ENCODE measurements around the gene CYB5R3. TPM values are rescaled to one million over a fixed set of nuclear protein-coding genes. Genes with fewer than 3 reads are reported as not detected.
"Not testable (repeated sequence)": the region's sequence is repeated elsewhere in the genome, so short reads cannot be mapped to it uniquely, and the experiment has no call there.

The CYB5R3 gene
- polyA plus RNA-seq, 4 donors = 70.0 to 174 (median 118) TPM

GRCh38 chr22:42619261-42620063 is 29.7 kb downstream of the CYB5R3 start:
- Histone ChIP-seq H3K4me1 (ENCODE audit: control insufficient read depth in 3 of 3, insufficient read depth in 2 of 3, low read depth in 1 of 3, low read length in 2 of 3) (peaks cover 0 to 24% (median 0%) of the 10 kb centered on the region in 3 donors), H3K27me3 (ENCODE audit: control insufficient read depth in 3 of 3, insufficient read depth in 3 of 3, low read length in 3 of 3) (no peaks in the 10 kb centered on the region), H3K27ac (ENCODE audit: low read depth in 1 of 3, low read length in 2 of 3) (no peak overlapping the region), H3K36me3 (ENCODE audit: control insufficient read depth in 3 of 3, insufficient read depth in 2 of 3, low read depth in 1 of 3, low read length in 3 of 3) (peaks cover 0 to 54% (median 6%) of the 10 kb centered on the region in 3 donors), H3K9me3 (ENCODE audit: control insufficient read depth in 2 of 2, insufficient read depth in 1 of 2, low read depth in 1 of 2, low read length in 1 of 2) (no peaks in the 10 kb centered on the region), H3K4me3 (ENCODE audit: low read depth in 1 of 3, low read length in 3 of 3) (no peak overlapping the region)
- FAIRE-seq (no peak), DNase-seq (no peak)
- WGBS, 3 donors = 92 to 94% (median 93%) methylated on average over 29 to 35 of the region's 35 CpGs

DNA sequence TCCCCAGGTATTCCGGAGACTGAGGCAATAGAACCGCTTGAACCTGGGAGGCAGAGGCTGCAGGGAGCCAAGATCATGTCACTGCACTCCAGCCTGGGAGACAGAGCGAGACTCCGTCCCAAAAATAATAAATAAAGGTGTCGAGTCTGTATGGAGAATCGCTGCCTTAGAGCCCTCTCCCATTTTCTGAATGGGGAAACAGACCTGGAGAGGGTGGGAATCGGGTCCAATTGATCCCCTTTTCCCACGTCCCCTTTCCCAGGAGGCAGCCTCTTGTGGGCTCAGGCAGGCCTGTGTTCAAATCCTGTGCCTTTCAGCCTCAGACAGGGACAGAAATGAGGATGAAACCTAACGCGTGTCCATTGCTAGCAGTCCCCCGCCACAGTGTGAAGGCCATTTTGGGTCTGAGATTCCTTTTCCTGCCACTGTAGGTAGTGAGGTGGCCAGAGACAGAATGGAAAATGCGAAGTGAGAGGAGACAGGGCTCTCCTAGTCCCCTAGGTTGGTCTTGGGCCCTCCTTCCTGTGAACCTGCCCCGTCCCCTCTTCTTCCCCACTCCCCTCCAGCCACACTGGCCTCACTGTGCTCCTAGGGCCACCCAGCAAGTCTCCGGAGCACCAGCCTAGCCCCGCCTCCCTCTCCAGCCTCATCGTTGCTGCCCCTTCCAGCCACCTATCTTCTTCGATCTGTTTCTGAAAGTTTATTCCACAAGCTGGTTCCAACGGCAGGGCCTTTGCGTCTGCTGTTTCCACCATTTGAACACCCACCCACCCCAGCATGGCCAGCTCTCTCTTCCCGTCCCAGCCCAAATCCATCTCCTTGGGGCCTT is 31.8 kb downstream of the CYB5R3 start:
- Histone ChIP-seq H3K4me3 (ENCODE audit: low read depth in 1 of 3, low read length in 3 of 3) (no peak overlapping the region), H3K9me3 (ENCODE audit: control insufficient read depth in 2 of 2, insufficient read depth in 1 of 2, low read depth in 1 of 2, low read length in 1 of 2) (no peaks in the 10 kb centered on the region), H3K27me3 (ENCODE audit: control insufficient read depth in 3 of 3, insufficient read depth in 3 of 3, low read length in 3 of 3) (no peaks in the 10 kb centered on the region), H3K27ac (ENCODE audit: low read depth in 1 of 3, low read length in 2 of 3) (peak overlapping the region in 1 of 3 donors; percentile 32), H3K4me1 (ENCODE audit: control insufficient read depth in 3 of 3, insufficient read depth in 2 of 3, low read depth in 1 of 3, low read length in 2 of 3) (peaks cover 2 to 22% (median 5%) of the 10 kb centered on the region in 3 donors), H3K36me3 (ENCODE audit: control insufficient read depth in 3 of 3, insufficient read depth in 2 of 3, low read depth in 1 of 3, low read length in 3 of 3) (peaks cover 0 to 41% (median 4%) of the 10 kb centered on the region in 3 donors)
- no peak for FAIRE-seq
- WGBS, 3 donors = 62 to 68% (median 66%) methylated on average over 19 to 20 of the region's 20 CpGs
- no peak for DNase-seq

GRCh38 chr22:42615860-42616175 is 33.4 kb downstream of the CYB5R3 start:
- not testable (repeated sequence) for H3K27me3 ChIP-seq (ENCODE audit: control insufficient read depth in 3 of 3, insufficient read depth in 3 of 3, low read length in 3 of 3); FAIRE-seq; H3K9me3 ChIP-seq (ENCODE audit: control insufficient read depth in 2 of 2, insufficient read depth in 1 of 2, low read depth in 1 of 2, low read length in 1 of 2)
- H3K36me3 ChIP-seq (ENCODE audit: control insufficient read depth in 3 of 3, insufficient read depth in 2 of 3, low read depth in 1 of 3, low read length in 3 of 3) = peaks cover 0 to 36% (median 4%) of the 10 kb centered on the region in 3 donors
- DNase-seq = peak in 1 of 2 donors; percentile 42
- 4 to 9% (median 4%) methylated on average over 13 of the region's 13 CpGs for WGBS, 3 donors
- peaks cover 2 to 28% (median 13%) of the 10 kb centered on the region in 3 donors for H3K4me1 ChIP-seq (ENCODE audit: control insufficient read depth in 3 of 3, insufficient read depth in 2 of 3, low read depth in 1 of 3, low read length in 2 of 3)
- H3K4me3 ChIP-seq (ENCODE audit: low read depth in 1 of 3, low read length in 3 of 3) = peak overlapping the region in 2 of 3 donors; percentile 14 to 85
- H3K27ac ChIP-seq (ENCODE audit: low read depth in 1 of 3, low read length in 2 of 3) = peak overlapping the region; percentile 90 to 96 (median 93)

GRCh38 chr22:42615092-42615859 is 33.9 kb downstream of the CYB5R3 start:
- 0% methylated on average over 35 of the region's 35 CpGs for WGBS, 3 donors
- DNase-seq (peak; percentile 95 to 96), FAIRE-seq (peak; percentile 49)
- peak overlapping the region; percentile 90 to 96 (median 93) for H3K27ac ChIP-seq (ENCODE audit: low read depth in 1 of 3, low read length in 2 of 3)
- H3K4me3 ChIP-seq (ENCODE audit: low read depth in 1 of 3, low read length in 3 of 3) = peak overlapping the region in 2 of 3 donors; percentile 14 to 85
- peaks cover 2 to 28% (median 13%) of the 10 kb centered on the region in 3 donors for H3K4me1 ChIP-seq (ENCODE audit: control insufficient read depth in 3 of 3, insufficient read depth in 2 of 3, low read depth in 1 of 3, low read length in 2 of 3)
- H3K27me3 ChIP-seq (ENCODE audit: control insufficient read depth in 3 of 3, insufficient read depth in 3 of 3, low read length in 3 of 3) = no peaks in the 10 kb centered on the region
- peaks cover 0 to 36% (median 4%) of the 10 kb centered on the region in 3 donors for H3K36me3 ChIP-seq (ENCODE audit: control insufficient read depth in 3 of 3, insufficient read depth in 2 of 3, low read depth in 1 of 3, low read length in 3 of 3)
- no peaks in the 10 kb centered on the region for H3K9me3 ChIP-seq (ENCODE audit: control insufficient read depth in 2 of 2, insufficient read depth in 1 of 2, low read depth in 1 of 2, low read length in 1 of 2)

DNA sequence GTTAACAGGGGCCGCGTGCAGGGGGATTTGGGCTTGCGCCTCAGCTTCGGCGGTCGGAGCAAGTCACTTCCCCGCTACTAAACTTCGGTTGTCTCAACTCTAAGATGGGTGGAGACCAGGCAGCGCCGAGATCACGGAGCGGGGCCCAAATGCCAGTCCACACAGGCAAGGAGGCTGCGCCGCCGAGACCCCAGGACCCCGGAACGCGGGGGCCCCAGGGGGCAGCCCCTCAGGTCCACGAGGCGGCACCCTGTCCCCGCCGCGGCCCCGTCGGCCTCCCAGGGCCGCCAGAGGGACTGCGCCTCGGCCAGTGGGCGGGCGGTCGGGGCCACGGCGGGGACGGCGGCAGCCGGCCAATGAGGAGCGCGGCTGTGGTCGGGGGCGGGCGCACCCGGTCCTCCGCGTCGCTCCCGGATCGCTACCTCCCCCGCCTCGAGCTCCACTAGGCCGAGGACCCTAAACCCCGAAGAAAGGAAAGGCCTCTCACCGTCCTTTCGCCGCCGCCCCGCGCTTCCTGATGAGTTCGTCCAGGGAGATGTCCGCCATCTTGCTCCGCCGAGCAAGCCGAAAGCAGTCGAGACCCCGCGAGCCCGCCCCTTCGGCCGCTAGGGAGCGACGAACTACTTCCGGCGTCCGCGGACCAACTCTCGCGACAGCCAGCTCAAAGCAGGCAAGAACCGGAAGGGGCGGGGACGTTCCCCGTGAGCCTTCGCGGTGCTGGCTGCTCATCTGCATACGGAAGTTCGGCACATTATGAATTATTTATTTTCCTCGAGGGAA is 34.7 kb downstream of the CYB5R3 start, which contains the start of gene POLDIP3:
Gene POLDIP3 (minus strand): TSS at position 572 of the 780 bp plus-strand sequence. CDS start 26 bp downstream, at position 546.
- Histone ChIP-seq H3K27ac (ENCODE audit: low read depth in 1 of 3, low read length in 2 of 3) (peak within 1 kb of the TSS; percentile 90 to 96 (median 93)), H3K9me3 (ENCODE audit: control insufficient read depth in 2 of 2, insufficient read depth in 1 of 2, low read depth in 1 of 2, low read length in 1 of 2) (no peaks in the 10 kb centered on the region), H3K27me3 (ENCODE audit: control insufficient read depth in 3 of 3, insufficient read depth in 3 of 3, low read length in 3 of 3) (no peaks in the 10 kb centered on the region), H3K4me1 (ENCODE audit: control insufficient read depth in 3 of 3, insufficient read depth in 2 of 3, low read depth in 1 of 3, low read length in 2 of 3) (peaks cover 2 to 28% (median 13%) of the 10 kb centered on the region in 3 donors), H3K4me3 (ENCODE audit: low read depth in 1 of 3, low read length in 3 of 3) (peak within 1 kb of the TSS; percentile 80 to 90 (median 85)), H3K36me3 (ENCODE audit: control insufficient read depth in 3 of 3, insufficient read depth in 2 of 3, low read depth in 1 of 3, low read length in 3 of 3) (peaks cover 0 to 34% (median 4%) of the 10 kb centered on the region in 3 donors)
- DNase-seq (peak; percentile 98 to 100), FAIRE-seq (no peak)
- 0 to 1% (median 0%) methylated on average over 64 to 85 of the region's 85 CpGs for WGBS, 3 donors

DNA sequence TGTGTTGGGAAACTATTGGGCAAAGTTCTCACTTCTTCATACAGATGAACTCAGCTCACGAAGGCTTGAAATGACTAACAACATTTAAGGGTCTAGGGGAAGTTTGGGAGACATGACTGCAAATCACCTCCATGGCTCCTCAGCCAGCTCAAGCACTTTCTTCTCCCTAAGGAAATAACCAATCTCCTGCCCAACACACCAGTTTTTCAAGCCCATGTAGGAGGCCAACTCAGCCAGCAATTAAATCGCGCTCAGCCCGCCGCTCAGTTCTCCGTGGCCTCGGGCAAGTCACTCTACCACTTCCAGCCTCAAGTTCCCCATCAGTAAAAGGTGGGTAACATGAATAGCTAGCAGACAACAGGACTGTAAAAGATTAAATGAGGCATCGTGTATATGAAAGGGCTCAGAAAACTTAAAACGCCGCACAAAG is 35.3 kb downstream of the CYB5R3 start:
- FAIRE-seq (no peak), DNase-seq (peak in 1 of 2 donors; percentile 25)
- WGBS, 3 donors = 0 to 1% (median 1%) methylated on average over 10 of the region's 10 CpGs
- H3K4me1 ChIP-seq (ENCODE audit: control insufficient read depth in 3 of 3, insufficient read depth in 2 of 3, low read depth in 1 of 3, low read length in 2 of 3) = peaks cover 2 to 28% (median 13%) of the 10 kb centered on the region in 3 donors
- H3K9me3 ChIP-seq (ENCODE audit: control insufficient read depth in 2 of 2, insufficient read depth in 1 of 2, low read depth in 1 of 2, low read length in 1 of 2) = no peaks in the 10 kb centered on the region
- H3K27me3 ChIP-seq (ENCODE audit: control insufficient read depth in 3 of 3, insufficient read depth in 3 of 3, low read length in 3 of 3) = no peaks in the 10 kb centered on the region
- H3K4me3 ChIP-seq (ENCODE audit: low read depth in 1 of 3, low read length in 3 of 3) = peak overlapping the region; percentile 80 to 90 (median 85)
- H3K27ac ChIP-seq (ENCODE audit: low read depth in 1 of 3, low read length in 2 of 3) = peak overlapping the region; percentile 90 to 96 (median 93)
- peaks cover 0 to 34% (median 0%) of the 10 kb centered on the region in 3 donors for H3K36me3 ChIP-seq (ENCODE audit: control insufficient read depth in 3 of 3, insufficient read depth in 2 of 3, low read depth in 1 of 3, low read length in 3 of 3)

- 65 to 81% (median 79%) methylated on average over 11 of the region's 11 CpGs for WGBS, 3 donors
- no peak for DNase-seq
- Histone ChIP-seq H3K27ac (ENCODE audit: low read depth in 1 of 3, low read length in 2 of 3) (no peak overlapping the region), H3K36me3 (ENCODE audit: control insufficient read depth in 3 of 3, insufficient read depth in 2 of 3, low read depth in 1 of 3, low read length in 3 of 3) (peaks cover 0 to 41% (median 0%) of the 10 kb centered on the region in 3 donors), H3K9me3 (ENCODE audit: control insufficient read depth in 2 of 2, insufficient read depth in 1 of 2, low read depth in 1 of 2, low read length in 1 of 2) (no peaks in the 10 kb centered on the region), H3K27me3 (ENCODE audit: control insufficient read depth in 3 of 3, insufficient read depth in 3 of 3, low read length in 3 of 3) (no peaks in the 10 kb centered on the region), H3K4me3 (ENCODE audit: low read depth in 1 of 3, low read length in 3 of 3) (no peak overlapping the region), H3K4me1 (ENCODE audit: control insufficient read depth in 3 of 3, insufficient read depth in 2 of 3, low read depth in 1 of 3, low read length in 2 of 3) (peaks cover 2 to 30% (median 13%) of the 10 kb centered on the region in 3 donors)
- no peak for FAIRE-seq
Measured at GRCh38 chr22:42612336-42612735, 36.9 kb downstream of the CYB5R3 start.
